ENCODE data around the gene SIAH2.
A peak's percentile ranks its signal among the peaks of the same experiment; 100 is the strongest.

The SIAH2 gene

DNA sequence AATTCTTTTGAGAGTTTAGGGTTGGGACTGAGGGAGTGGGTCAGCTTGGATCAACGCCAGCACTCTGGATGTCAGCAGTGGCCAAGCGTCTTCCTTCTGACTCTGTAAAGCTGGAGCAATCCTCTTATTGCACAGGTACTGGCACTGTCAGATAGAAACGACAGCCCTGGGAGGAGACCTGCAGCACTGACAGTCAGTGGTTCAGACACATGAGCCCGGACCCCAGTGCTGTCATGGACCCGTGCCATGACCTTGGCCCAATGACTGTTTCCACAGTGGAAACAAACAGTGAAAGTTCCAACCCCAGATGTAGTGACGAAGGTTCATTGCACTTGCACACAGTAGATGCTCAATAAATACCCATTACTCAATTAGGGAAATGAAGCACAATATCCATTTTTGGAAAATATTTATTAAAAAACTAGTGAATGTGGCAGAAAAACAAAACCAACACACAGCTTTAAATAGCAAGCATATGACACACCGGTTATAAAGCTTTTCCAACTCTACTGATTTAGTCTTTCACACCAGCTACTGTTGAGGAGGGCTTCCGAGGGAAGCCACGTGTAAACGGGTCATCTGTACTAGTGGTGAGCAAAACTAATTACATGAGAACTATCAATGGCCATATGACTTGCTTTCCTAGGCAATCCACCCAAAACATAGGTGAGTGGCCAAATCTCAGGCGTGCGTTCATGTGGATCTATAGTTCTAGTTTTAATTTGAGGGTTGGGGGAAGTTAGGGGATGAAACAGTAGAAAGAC, 22.1 kb downstream of the SIAH2 start:
- TF ChIP-seq, protein P1, sequence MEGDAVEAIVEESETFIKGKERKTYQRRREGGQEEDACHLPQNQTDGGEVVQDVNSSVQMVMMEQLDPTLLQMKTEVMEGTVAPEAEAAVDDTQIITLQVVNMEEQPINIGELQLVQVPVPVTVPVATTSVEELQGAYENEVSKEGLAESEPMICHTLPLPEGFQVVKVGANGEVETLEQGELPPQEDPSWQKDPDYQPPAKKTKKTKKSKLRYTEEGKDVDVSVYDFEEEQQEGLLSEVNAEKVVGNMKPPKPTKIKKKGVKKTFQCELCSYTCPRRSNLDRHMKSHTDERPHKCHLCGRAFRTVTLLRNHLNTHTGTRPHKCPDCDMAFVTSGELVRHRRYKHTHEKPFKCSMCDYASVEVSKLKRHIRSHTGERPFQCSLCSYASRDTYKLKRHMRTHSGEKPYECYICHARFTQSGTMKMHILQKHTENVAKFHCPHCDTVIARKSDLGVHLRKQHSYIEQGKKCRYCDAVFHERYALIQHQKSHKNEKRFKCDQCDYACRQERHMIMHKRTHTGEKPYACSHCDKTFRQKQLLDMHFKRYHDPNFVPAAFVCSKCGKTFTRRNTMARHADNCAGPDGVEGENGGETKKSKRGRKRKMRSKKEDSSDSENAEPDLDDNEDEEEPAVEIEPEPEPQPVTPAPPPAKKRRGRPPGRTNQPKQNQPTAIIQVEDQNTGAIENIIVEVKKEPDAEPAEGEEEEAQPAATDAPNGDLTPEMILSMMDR (conservative IDR thresholded peaks at IDR 0.05; ENCODE audit: low read depth, low read length), result no peak
- no peak overlapping the region for H3K4me3 ChIP-seq (ENCODE audit: low read depth, low read length)
- no peak for DNase-seq (ENCODE audit: low read depth)

DNA sequence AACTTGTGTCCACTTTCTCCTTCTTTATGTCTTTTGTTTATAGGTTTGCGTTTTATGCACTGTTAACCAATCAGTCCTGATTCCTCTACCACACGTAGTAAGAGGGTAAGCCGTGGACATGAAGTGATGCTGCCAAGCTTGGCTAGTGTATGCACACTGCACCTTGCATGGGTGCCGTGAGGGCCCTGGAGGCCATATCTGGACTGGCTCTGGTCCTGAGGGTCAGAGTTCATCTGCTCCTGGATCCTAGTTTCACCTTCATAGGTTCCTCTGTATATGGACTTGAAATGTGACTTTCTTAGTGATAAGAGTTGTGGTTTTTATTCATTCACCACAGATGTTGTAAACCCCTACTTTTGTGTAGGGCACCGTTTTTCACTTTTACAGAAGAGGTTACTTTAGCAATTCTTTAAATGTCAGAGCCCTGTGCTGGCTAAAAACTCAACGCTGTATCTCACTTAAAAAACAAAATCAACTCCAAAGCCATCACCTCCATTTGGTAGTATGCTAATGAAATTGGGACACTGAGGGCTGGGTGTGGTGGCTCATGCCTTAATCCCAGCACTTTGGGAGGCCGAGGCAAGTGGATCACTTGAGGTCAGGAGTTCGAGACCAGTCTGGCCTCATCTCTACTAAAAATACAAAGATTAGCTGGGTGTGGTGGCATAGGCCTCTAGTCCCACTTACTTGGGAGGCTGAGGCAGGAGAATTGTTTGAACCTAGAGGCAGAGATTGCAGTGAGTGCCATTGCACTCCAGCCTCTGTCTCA, 22.9 kb downstream of the SIAH2 start:
- no peak overlapping the region for H3K4me3 ChIP-seq (ENCODE audit: low read depth, low read length)
- TF ChIP-seq, protein P1 (conservative IDR thresholded peaks at IDR 0.05; ENCODE audit: low read depth, low read length), result no peak
- DNase-seq (ENCODE audit: low read depth), result no peak

DNA sequence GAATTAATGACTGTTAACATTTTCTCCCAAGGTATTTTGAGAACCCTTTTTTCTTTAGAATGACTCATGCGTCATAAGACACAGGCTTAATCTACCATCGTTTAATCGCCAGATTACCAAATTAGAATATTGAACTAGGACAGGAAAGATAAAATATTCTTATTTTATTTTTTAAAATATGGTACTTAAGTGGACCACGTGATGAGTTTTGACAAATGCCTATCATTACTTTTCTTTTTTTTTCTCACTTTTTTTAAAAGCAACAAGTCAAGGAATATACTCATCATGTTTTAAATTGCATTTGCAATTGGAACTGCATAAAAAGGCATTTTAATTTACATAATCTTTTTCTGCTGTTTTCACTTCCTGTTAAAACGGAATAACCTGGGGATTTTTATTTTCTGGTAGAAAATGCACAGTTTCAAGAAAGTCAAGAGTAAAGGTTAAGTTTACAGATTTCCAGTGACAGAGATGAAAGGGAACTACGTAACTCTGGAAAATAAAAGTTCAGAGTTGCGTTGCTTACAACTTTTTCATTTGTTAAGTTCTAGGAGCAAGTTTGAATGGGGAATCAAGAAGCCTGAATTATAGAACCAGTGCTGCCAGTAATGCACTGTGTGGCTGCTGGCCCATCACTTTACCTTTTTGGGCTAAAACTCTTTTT, 23.6 kb downstream of the SIAH2 start:
- TF ChIP-seq, protein P1 (conservative IDR thresholded peaks at IDR 0.05; ENCODE audit: low read depth, low read length), result no peak
- DNase-seq (ENCODE audit: low read depth), result no peak
- no peak overlapping the region for H3K4me3 ChIP-seq (ENCODE audit: low read depth, low read length)

DNA sequence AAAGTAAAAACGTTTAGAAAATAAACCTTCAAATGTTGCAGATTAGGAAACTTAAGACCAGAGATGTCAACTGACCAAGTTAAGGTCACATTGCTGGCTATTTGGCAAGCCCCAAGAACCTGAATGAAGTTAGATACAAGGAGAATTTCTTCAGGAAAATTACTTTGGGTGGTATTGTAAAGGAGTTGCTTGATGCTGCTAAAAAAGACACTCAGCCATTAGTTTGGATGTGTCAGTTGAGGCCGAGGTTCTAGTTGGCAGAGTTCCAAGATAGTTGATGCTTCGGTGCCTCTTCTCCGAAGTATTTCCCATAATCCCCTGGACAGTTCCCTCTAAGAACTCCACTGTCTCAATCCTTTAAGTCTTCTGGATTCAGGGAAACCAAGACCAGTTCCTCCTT, 24.3 kb downstream of the SIAH2 start:
- peak; percentile 56 for DNase-seq (ENCODE audit: low read depth)
- TF ChIP-seq, protein P1 (conservative IDR thresholded peaks at IDR 0.05; ENCODE audit: low read depth, low read length), result no peak
- no peak overlapping the region for H3K4me3 ChIP-seq (ENCODE audit: low read depth, low read length)

DNA sequence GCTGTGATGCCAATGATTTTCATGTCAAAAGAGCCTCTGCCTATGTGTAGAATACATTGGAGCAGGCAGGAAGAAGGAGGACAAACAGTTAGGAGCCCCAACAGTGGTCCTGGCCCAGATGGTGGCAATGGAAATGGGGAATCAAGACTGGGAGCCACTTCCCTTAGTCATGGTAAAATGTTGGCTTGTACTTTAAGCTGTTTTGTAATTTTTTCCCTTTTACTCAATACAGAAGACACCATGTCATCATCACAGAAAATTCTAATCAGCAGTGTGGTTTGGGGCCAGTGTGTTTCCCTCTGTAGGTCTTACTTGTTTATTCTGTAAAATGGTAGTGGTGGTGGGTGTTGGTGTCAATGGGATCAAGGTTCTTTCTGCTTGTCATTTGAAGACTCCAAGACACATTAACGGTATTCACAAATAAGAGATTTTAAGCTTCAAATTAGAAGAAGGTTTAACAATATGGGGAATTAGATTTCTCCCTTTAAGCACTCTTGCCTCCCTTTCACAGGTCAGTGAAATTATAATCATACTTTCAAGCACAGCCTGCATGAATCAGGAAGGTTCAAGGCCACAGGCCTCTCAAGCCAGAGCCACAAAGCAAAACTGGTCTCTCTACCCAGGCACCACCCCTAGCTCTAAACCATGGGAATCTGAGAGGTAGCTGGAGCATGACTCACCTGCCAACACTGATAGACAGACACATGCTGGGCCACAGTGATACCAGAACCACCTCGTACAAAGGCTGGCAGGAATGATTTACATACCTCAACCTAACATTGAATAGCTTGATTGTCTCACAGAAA, 24.9 kb downstream of the SIAH2 start:
- H3K4me3 ChIP-seq (ENCODE audit: low read depth, low read length), result no peak overlapping the region
- DNase-seq (ENCODE audit: low read depth), result peak; percentile 71
- TF ChIP-seq, protein P1 (conservative IDR thresholded peaks at IDR 0.05; ENCODE audit: low read depth, low read length), result no peak
